SU-DHL-6 (cell line): ENCODE results near the gene CMPK2.

ENCODE experiments used
- EZH2phosphoT487 ChIP-seq: fragments of 200-600 bp; sonication (generic), shearing (Covaris generic); conservative IDR thresholded peaks from 2 replicates; pipeline ENCODE4 v1.6.1; 2018; ENCODE audit warnings: mild to moderate bottlenecking, antibody characterized with exemption, low read length, moderate library complexity, mixed read lengths
- TF ChIP-seq, protein P1 (sequence below): fragments of 200-600 bp; sonication (generic); IDR thresholded peaks from one replicate; pipeline ENCODE4 v1.5.1; 2017; ENCODE audit warnings: antibody characterized with exemption, mild to moderate bottlenecking, low read length, moderate library complexity; ENCODE audit not compliant: insufficient read depth, poor library complexity, severe bottlenecking

DNA sequence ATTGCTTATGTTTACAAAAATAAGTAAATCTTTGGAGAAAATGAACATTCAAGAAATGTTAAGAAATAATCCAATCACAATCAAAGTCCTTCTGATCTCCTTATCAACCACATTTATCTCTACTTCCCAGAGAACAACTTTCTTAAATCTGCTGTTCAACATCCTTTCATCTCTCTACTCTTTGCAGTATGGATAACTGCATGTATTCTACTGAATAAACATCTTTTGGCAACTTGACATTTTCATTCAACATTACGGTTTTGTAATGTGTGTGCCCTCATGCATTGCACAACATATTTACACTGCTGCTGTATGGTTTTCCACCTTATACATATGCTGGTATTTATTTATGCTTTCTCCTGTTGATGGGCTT, 9.2 kb downstream of the CMPK2 start:
- TF ChIP-seq, protein P1, sequence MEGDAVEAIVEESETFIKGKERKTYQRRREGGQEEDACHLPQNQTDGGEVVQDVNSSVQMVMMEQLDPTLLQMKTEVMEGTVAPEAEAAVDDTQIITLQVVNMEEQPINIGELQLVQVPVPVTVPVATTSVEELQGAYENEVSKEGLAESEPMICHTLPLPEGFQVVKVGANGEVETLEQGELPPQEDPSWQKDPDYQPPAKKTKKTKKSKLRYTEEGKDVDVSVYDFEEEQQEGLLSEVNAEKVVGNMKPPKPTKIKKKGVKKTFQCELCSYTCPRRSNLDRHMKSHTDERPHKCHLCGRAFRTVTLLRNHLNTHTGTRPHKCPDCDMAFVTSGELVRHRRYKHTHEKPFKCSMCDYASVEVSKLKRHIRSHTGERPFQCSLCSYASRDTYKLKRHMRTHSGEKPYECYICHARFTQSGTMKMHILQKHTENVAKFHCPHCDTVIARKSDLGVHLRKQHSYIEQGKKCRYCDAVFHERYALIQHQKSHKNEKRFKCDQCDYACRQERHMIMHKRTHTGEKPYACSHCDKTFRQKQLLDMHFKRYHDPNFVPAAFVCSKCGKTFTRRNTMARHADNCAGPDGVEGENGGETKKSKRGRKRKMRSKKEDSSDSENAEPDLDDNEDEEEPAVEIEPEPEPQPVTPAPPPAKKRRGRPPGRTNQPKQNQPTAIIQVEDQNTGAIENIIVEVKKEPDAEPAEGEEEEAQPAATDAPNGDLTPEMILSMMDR: no peak
- TF ChIP-seq EZH2phosphoT487: no peak
